IgD-negative memory B cell (primary cell): ENCODE data around the gene SLC24A3. TPM values are rescaled to one million over a fixed set of nuclear protein-coding genes. Genes with fewer than 3 reads are reported as not detected.

Source experiments
- H3K27ac Mint-ChIP-seq, 3 donors: one replicate each; pipeline ENCODE4 v1.8.0; 2020 to 2022; ENCODE audit warnings: mild to moderate bottlenecking in 3 of 3, mixed read lengths in 3 of 3, moderate library complexity in 1 of 3
- H3K27me3 Mint-ChIP-seq: one replicate; pipeline ENCODE4 v1.8.0; 2021; ENCODE audit warnings: mixed read lengths
- H3K36me3 Mint-ChIP-seq: one replicate; pipeline ENCODE4 v1.8.0; 2020; ENCODE audit warnings: mild to moderate bottlenecking, mixed read lengths
- H3K4me1 Mint-ChIP-seq, 3 donors: one replicate each; pipeline ENCODE4 v1.8.0; 2020 to 2022; ENCODE audit warnings: mixed read lengths in 3 of 3, mild to moderate bottlenecking in 1 of 3
- H3K4me3 Mint-ChIP-seq, 4 donors: one replicate each; pipeline ENCODE4 v1.8.0; 2020 to 2022; ENCODE audit warnings: mild to moderate bottlenecking in 4 of 4, mixed read lengths in 4 of 4, moderate library complexity in 3 of 4
- H3K9me3 Mint-ChIP-seq, 3 donors: one replicate each; pipeline ENCODE4 v1.8.0; 2020 to 2021; ENCODE audit warnings: mixed read lengths in 3 of 3, mild to moderate bottlenecking in 1 of 3
- polyA plus RNA-seq: library from polyadenylated mRNA; unstranded; fragments of 300-500 nt; fragmentation: Illumina TruSeq; gene quantifications from one replicate; pipeline ENCODE4 v1.2.3, GENCODE V29; 2021

Gene SLC24A3
- polyA plus RNA-seq, 1 donor from 2014 or later: not detected

DNA sequence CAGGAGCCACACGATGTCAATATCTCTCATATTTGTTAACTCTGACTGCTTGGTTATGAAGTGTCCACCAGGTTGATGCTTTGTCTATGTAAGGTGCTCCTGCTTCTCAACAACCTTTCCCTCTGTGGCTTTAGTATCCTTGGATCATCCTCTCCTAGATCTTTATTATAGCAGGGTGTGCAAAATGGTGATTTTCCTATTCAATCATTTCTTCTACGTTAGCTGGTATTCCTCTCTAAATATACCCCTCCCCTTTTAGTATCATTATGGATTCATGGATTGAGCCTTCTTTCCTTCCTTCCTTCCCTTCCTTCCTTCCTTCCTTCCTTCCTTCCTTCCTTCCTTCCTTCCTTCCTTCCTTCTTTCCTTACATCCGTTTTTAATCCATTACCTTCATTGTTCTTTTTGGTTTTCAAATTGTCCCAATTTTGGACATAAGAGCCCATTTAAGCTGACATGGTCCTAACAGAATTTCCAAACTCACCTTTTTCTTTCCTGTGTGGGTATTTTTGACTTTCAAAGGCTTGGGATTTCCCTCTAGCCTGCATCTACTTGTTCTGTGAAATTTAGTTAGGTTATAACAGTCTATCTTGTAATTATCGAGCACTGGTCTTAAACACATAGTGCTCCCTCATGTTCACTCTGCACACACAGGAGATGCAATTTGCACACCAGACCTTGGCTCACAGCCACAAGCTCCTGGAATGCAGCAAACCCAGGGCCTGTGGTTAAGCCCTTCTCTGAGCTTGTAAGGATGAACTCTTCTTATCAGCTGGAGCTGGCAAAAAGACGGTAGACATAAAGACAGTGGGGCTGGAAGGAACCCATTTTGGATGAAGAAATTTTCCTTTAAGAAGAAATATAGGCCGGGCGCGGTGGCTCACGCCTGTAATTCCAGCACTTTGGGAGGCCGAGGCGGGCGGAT lies 109.9 kb downstream of the SLC24A3 start:
- no peak overlapping the region for H3K27ac Mint-ChIP-seq
- H3K9me3 Mint-ChIP-seq: no peaks in the 10 kb centered on the region
- no peaks in the 10 kb centered on the region for H3K36me3 Mint-ChIP-seq

GRCh38 chr20:19327401-19327800 lies 115.0 kb downstream of the SLC24A3 start:
- Mint-ChIP-seq H3K4me1 (peaks cover 0 to 8% (median 1%) of the 10 kb centered on the region in 3 donors), H3K9me3 (peaks cover 0 to 4% (median 2%) of the 10 kb centered on the region in 3 donors), H3K27me3 (peaks cover 9% of the 10 kb centered on the region), H3K4me3 (no peak overlapping the region), H3K27ac (no peak overlapping the region), H3K36me3 (no peaks in the 10 kb centered on the region)

More for the DNA sequence above, 109.9 kb downstream of the SLC24A3 start:
- H3K27me3 Mint-ChIP-seq: peaks cover 11% of the 10 kb centered on the region
- H3K4me1 Mint-ChIP-seq: no peaks in the 10 kb centered on the region
- H3K4me3 Mint-ChIP-seq: no peak overlapping the region

- H3K9me3 Mint-ChIP-seq: peaks cover 0 to 4% (median 2%) of the 10 kb centered on the region in 3 donors
These were observed 116.2 kb downstream of the SLC24A3 start for GRCh38 chr20:19328676-19329075.

DNA sequence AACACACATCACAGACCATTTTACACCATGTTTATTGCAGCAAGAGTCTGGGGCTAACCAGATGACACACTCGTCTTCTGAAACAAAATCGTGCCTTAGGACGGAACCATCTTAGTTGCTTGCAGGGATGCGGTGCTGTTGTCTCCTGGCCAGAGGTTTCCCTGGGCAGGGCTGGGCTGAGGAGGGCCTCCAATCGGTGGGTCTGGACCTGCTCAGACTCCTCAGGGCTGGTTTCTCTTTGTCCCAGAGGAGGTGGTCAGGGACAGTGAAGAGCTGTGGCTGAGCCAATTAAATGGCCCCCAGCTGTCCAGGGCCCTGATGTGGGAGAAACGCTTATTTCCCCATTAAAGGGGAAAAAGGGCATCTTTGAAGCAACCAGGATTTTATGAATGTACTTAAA lies 117.6 kb downstream of the SLC24A3 start:
- Mint-ChIP-seq H3K36me3 (no peaks in the 10 kb centered on the region), H3K27me3 (peaks cover 8% of the 10 kb centered on the region), H3K4me1 (peaks cover 0 to 8% (median 1%) of the 10 kb centered on the region in 3 donors), H3K9me3 (peaks cover 0 to 4% (median 2%) of the 10 kb centered on the region in 3 donors), H3K4me3 (no peak overlapping the region), H3K27ac (no peak overlapping the region)

More at GRCh38 chr20:19328676-19329075, 116.2 kb downstream of the SLC24A3 start:
- Mint-ChIP-seq H3K4me3 (no peak overlapping the region), H3K27me3 (peaks cover 11% of the 10 kb centered on the region), H3K4me1 (peaks cover 0 to 8% (median 1%) of the 10 kb centered on the region in 3 donors), H3K27ac (no peak overlapping the region), H3K36me3 (no peaks in the 10 kb centered on the region)

GRCh38 chr20:19330731-19331130 lies 118.3 kb downstream of the SLC24A3 start:
- H3K4me3 Mint-ChIP-seq: no peak overlapping the region
- H3K27me3 Mint-ChIP-seq: peaks cover 8% of the 10 kb centered on the region
- H3K9me3 Mint-ChIP-seq: peaks cover 0 to 4% (median 2%) of the 10 kb centered on the region in 3 donors
- H3K36me3 Mint-ChIP-seq: no peaks in the 10 kb centered on the region
- H3K4me1 Mint-ChIP-seq: peaks cover 0 to 8% (median 1%) of the 10 kb centered on the region in 3 donors
- no peak overlapping the region for H3K27ac Mint-ChIP-seq

GRCh38 chr20:19333563-19333962 lies 121.1 kb downstream of the SLC24A3 start:
- no peak overlapping the region for H3K27ac Mint-ChIP-seq
- H3K36me3 Mint-ChIP-seq: no peaks in the 10 kb centered on the region
- no peak overlapping the region for H3K4me3 Mint-ChIP-seq
- peaks cover 0 to 3% (median 0%) of the 10 kb centered on the region in 3 donors for H3K4me1 Mint-ChIP-seq
- peaks cover 5% of the 10 kb centered on the region for H3K27me3 Mint-ChIP-seq
- peaks cover 0 to 3% (median 1%) of the 10 kb centered on the region in 3 donors for H3K9me3 Mint-ChIP-seq

DNA sequence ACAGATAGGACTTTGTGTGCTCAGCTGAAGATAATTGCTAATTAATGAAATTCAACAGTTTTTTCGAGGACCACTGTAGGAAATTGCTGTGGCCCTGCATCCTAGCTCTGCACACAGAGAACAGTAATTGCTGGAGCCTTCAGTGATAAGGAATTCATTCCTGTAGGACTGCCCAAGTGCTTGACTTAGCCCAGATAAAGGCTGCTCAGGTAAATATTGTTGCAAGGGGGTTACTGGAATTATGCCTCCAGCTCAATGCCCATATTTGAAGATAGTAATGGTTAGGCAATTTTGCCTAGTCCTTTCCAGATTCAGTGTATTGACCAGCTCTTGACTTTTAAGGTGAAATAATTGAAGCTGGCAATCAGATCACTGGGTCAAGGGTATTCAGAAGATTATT lies 122.9 kb downstream of the SLC24A3 start:
- Mint-ChIP-seq H3K4me1 (no peaks in the 10 kb centered on the region), H3K4me3 (no peak overlapping the region), H3K27ac (no peak overlapping the region), H3K27me3 (peaks cover 5% of the 10 kb centered on the region), H3K9me3 (peaks cover 0 to 2% (median 0%) of the 10 kb centered on the region in 3 donors), H3K36me3 (no peaks in the 10 kb centered on the region)

- Mint-ChIP-seq H3K27me3 (peaks cover 5% of the 10 kb centered on the region), H3K9me3 (peaks cover 0 to 2% (median 0%) of the 10 kb centered on the region in 3 donors), H3K4me3 (no peak overlapping the region), H3K4me1 (no peaks in the 10 kb centered on the region), H3K27ac (no peak overlapping the region), H3K36me3 (no peaks in the 10 kb centered on the region)
These were observed 123.5 kb downstream of the SLC24A3 start for GRCh38 chr20:19335916-19336315.

DNA sequence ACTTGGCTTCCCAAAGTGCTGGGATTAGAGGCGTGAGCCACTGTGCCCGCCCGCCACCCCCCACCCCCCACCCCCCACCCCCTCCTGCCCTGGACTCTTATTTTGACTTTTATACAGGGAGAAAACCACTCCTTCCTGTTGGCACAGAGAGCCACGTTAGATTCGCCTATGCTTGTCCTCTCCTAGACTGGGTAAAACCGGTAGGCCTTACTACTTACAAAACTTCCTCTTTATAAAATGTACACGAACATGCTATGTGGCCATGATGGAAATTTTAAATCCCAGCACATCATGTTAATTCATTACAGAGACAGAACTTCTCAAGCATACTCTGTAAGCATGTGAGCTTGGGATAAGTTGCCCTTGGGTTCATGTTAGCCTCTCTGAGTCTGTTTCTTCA lies 124.2 kb downstream of the SLC24A3 start:
- Mint-ChIP-seq H3K27me3 (peaks cover 5% of the 10 kb centered on the region), H3K4me3 (no peak overlapping the region), H3K9me3 (no peaks in the 10 kb centered on the region), H3K4me1 (no peaks in the 10 kb centered on the region), H3K27ac (no peak overlapping the region), H3K36me3 (no peaks in the 10 kb centered on the region)

DNA sequence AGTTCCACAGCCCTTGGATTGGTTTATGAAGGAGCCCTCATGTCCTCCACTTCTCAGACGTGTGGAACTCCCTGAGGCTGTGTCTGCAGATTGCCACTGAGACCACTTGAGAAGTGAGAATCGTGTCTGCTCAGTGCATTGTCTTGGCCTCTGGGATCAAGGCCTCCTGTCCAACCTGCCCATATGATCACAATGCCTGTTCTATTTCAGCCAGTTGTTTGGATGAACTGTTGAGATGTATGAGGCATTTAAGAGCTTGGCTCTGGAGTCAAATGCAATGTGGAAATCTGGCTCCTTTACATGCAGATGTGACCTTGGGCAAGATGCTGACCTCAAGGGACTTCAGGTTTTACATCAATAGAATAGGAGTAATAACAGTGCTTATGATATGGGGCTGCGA lies 125.9 kb downstream of the SLC24A3 start:
- no peaks in the 10 kb centered on the region for H3K9me3 Mint-ChIP-seq
- no peak overlapping the region for H3K4me3 Mint-ChIP-seq
- no peaks in the 10 kb centered on the region for H3K36me3 Mint-ChIP-seq
- H3K27me3 Mint-ChIP-seq: no peaks in the 10 kb centered on the region
- H3K4me1 Mint-ChIP-seq: no peaks in the 10 kb centered on the region
- no peak overlapping the region for H3K27ac Mint-ChIP-seq

DNA sequence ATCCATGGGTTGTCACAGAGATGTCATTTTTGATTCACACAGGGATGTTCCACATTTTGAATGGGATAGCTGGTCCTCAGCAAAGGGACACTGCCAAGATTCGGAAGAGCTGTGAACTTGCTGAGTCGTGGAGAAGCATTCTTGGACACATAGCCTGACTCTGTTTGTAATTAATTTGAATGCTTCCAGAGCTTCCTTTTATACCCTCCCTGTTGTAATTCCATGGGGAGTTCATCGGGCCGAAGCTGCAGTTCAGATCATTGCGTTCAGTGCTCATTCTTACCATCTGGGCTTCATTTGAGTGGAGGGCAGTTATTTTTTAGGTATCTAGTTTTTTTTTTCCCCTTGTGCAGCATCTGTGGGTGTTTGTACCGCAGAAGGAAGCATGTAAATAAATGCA lies 126.5 kb downstream of the SLC24A3 start:
- Mint-ChIP-seq H3K36me3 (no peaks in the 10 kb centered on the region), H3K4me3 (no peak overlapping the region), H3K9me3 (no peaks in the 10 kb centered on the region), H3K27me3 (no peaks in the 10 kb centered on the region), H3K27ac (no peak overlapping the region), H3K4me1 (no peaks in the 10 kb centered on the region)

GRCh38 chr20:19341348-19342053 lies 129.1 kb downstream of the SLC24A3 start:
- H3K9me3 Mint-ChIP-seq: peaks cover 0 to 6% (median 6%) of the 10 kb centered on the region in 3 donors
- no peak overlapping the region for H3K27ac Mint-ChIP-seq
- H3K27me3 Mint-ChIP-seq: no peaks in the 10 kb centered on the region

GRCh38 chr20:19344341-19344740 lies 131.9 kb downstream of the SLC24A3 start:
- no peak overlapping the region for H3K4me3 Mint-ChIP-seq
- H3K36me3 Mint-ChIP-seq: no peaks in the 10 kb centered on the region
- H3K27me3 Mint-ChIP-seq: peaks cover 12% of the 10 kb centered on the region
- no peak overlapping the region for H3K27ac Mint-ChIP-seq
- H3K4me1 Mint-ChIP-seq: peaks cover 0 to 10% (median 3%) of the 10 kb centered on the region in 3 donors
- H3K9me3 Mint-ChIP-seq: peaks cover 0 to 6% (median 6%) of the 10 kb centered on the region in 3 donors

More at GRCh38 chr20:19341348-19342053, 129.1 kb downstream of the SLC24A3 start:
- Mint-ChIP-seq H3K4me1 (no peaks in the 10 kb centered on the region), H3K36me3 (no peaks in the 10 kb centered on the region), H3K4me3 (no peak overlapping the region)

DNA sequence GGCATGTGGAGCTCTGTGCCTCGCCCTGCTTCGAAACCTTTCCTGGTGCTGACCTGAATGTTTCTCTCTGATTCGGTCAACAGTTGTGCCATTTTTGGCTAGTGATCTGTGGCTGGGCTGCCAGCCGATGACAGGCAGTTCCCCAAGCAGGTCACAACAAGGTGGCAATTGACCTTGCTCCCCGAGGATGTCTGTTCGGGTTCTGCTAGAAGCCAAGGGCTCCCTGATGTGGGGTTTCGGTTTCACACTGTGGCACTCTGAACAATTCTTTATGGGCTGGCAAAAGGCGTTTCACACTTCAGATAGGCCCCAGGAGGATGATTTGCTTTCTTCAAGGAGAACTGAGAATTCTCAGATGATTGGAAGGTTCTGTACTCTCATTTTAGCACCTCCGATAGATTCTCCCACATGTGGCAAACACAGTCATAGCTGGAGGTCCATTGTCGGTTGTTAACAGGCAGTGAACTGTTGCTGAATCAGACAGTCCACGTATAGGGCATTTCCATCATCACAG lies 135.6 kb downstream of the SLC24A3 start:
- Mint-ChIP-seq H3K27ac (no peak overlapping the region), H3K27me3 (peaks cover 12% of the 10 kb centered on the region)

GRCh38 chr20:19348582-19348981 lies 136.1 kb downstream of the SLC24A3 start:
- peaks cover 0 to 10% (median 3%) of the 10 kb centered on the region in 3 donors for H3K4me1 Mint-ChIP-seq
- H3K4me3 Mint-ChIP-seq: peak overlapping the region in 1 of 4 donors; percentile 4
- no peak overlapping the region for H3K27ac Mint-ChIP-seq
- peaks cover 1% of the 10 kb centered on the region for H3K36me3 Mint-ChIP-seq
- peaks cover 12% of the 10 kb centered on the region for H3K27me3 Mint-ChIP-seq
- peaks cover 0 to 6% (median 6%) of the 10 kb centered on the region in 3 donors for H3K9me3 Mint-ChIP-seq

More for the DNA sequence above, 135.6 kb downstream of the SLC24A3 start:
- Mint-ChIP-seq H3K36me3 (peaks cover 1% of the 10 kb centered on the region), H3K9me3 (peaks cover 0 to 6% (median 6%) of the 10 kb centered on the region in 3 donors), H3K4me3 (peak overlapping the region; percentile 8 to 91 (median 73)), H3K4me1 (peaks cover 0 to 10% (median 3%) of the 10 kb centered on the region in 3 donors)
